ENCODE measurements around the gene RIMS3. TPM values are rescaled to one million over a fixed set of nuclear protein-coding genes. Genes with fewer than 3 reads are reported as not detected.

The RIMS3 gene
- total RNA-seq, 2 experiments from 2014 or later: 3.0 to 3.9 TPM

- Mint-ChIP-seq H3K9me3 (no peaks in the 10 kb centered on the region), H3K4me1 (ENCODE audit: low read depth) (peaks cover 56% of the 10 kb centered on the region), H3K27ac (peak overlapping the region; percentile 35), H3K4me3 (peak overlapping the region; percentile 43), H3K36me3 (ENCODE audit: low read depth) (peaks cover 26% of the 10 kb centered on the region), H3K27me3 (no peaks in the 10 kb centered on the region)
- ChIA-PET POLR2A (interaction anchor here (1.0 to 6.5 kb wide), 4 partner anchors 10 to 80 kb away, joined by 3 to 60 read pairs (median 4); partner anchors contain the start of gene NFYC), CTCF (interaction anchor here (1.2 to 3.4 kb wide), 6 partner anchors 10 to 19 kb away, joined by 3 to 13 read pairs (median 6); partner anchors contain the start of gene NFYC)
- TF ChIP-seq CTCF (IDR thresholded peaks at IDR 0.05): no peak
- ATAC-seq (no peak), DNase-seq (no peak)
- intact Hi-C loops (cut with micrococcal nuclease): no loop called here
Observed at GRCh38 chr1:40710581-40711315, 45.3 kb upstream of the RIMS3 start.

GRCh38 chr1:40709802-40710278 lies 44.4 kb upstream of the RIMS3 start:
- ATAC-seq (no peak), DNase-seq (no peak)
- intact Hi-C loops (cut with micrococcal nuclease): no loop called here
- Mint-ChIP-seq H3K36me3 (ENCODE audit: low read depth) (peaks cover 24% of the 10 kb centered on the region), H3K9me3 (no peaks in the 10 kb centered on the region), H3K27ac (peak overlapping the region; percentile 94), H3K4me3 (peak overlapping the region; percentile 93), H3K4me1 (ENCODE audit: low read depth) (peaks cover 57% of the 10 kb centered on the region), H3K27me3 (no peaks in the 10 kb centered on the region)
- ChIA-PET CTCF (interaction anchor here (1.3 to 3.4 kb wide), 5 partner anchors 9 to 18 kb away, joined by 3 to 13 read pairs (median 5); partner anchors contain the start of gene NFYC), POLR2A (interaction anchor here (1.0 to 6.5 kb wide), 4 partner anchors 9 to 81 kb away, joined by 3 to 60 read pairs (median 4); partner anchors contain the start of gene NFYC)
- no peak for TF ChIP-seq CTCF (IDR thresholded peaks at IDR 0.05)

- H3K27me3 Mint-ChIP-seq: no peaks in the 10 kb centered on the region
- ATAC-seq: peak; percentile 95
- no peak for TF ChIP-seq CTCF (IDR thresholded peaks at IDR 0.05)
- no peaks in the 10 kb centered on the region for H3K9me3 Mint-ChIP-seq
- peaks cover 24% of the 10 kb centered on the region for H3K36me3 Mint-ChIP-seq (ENCODE audit: low read depth)
- POLR2A ChIA-PET: interaction anchor here (1.0 to 6.5 kb wide), 4 partner anchors 8 to 81 kb away, joined by 3 to 60 read pairs (median 4); partner anchors contain the start of gene NFYC
- peak; percentile 88 for DNase-seq
- CTCF ChIA-PET: interaction anchor here (1.1 to 3.4 kb wide), 5 partner anchors 14 to 177 kb away, joined by 3 to 13 read pairs (median 5); partner anchors contain the start of gene NFYC
- intact Hi-C loops (cut with micrococcal nuclease): no loop called here
- peak overlapping the region; percentile 93 for H3K4me3 Mint-ChIP-seq
- H3K4me1 Mint-ChIP-seq (ENCODE audit: low read depth): peaks cover 63% of the 10 kb centered on the region
- H3K27ac Mint-ChIP-seq: peak overlapping the region; percentile 94
Observed at GRCh38 chr1:40709100-40709801, 43.8 kb upstream of the RIMS3 start.

- intact Hi-C loops (cut with micrococcal nuclease): no loop called here
- POLR2A ChIA-PET: interaction anchor here (0.8 to 6.5 kb wide), 3 partner anchors 10 to 17 kb away, joined by 3 to 60 read pairs (median 4); partner anchors contain the start of gene NFYC
- Mint-ChIP-seq H3K27me3 (no peaks in the 10 kb centered on the region), H3K4me1 (ENCODE audit: low read depth) (peaks cover 66% of the 10 kb centered on the region), H3K36me3 (ENCODE audit: low read depth) (peaks cover 24% of the 10 kb centered on the region), H3K27ac (peak overlapping the region; percentile 94), H3K9me3 (no peaks in the 10 kb centered on the region), H3K4me3 (peak overlapping the region; percentile 93)
- ATAC-seq (peak; percentile 82), DNase-seq (no peak)
- TF ChIP-seq CTCF (IDR thresholded peaks at IDR 0.05): no peak
- CTCF ChIA-PET: interaction anchor here (1.1 to 2.2 kb wide), 2 partner anchors 17 to 176 kb away, joined by 3 to 5 read pairs; no protein-coding TSS in a partner anchor
Observed at GRCh38 chr1:40708750-40709099, 43.2 kb upstream of the RIMS3 start.

Data from activated CD8-positive, alpha-beta T cell treated with anti-CD3 and anti-CD28 coated beads for 36 hours (primary cell).